DND-41 (cell line): ENCODE results near the gene ARHGAP35.

ENCODE experiments used
- EZH2 ChIP-seq: IDR thresholded peaks from 3 replicates; pipeline ENCODE4 v1.6.1; 2012; ENCODE audit warnings: borderline replicate concordance, low read depth, mild to moderate bottlenecking, moderate library complexity, low read length, inconsistent platforms; ENCODE audit not compliant: severe bottlenecking
- TF ChIP-seq, protein P1 (sequence below): IDR thresholded peaks from 2 replicates; pipeline ENCODE4 v1.5.1; 2012; ENCODE audit warnings: borderline replicate concordance, low read length, moderate library complexity, mild to moderate bottlenecking; ENCODE audit not compliant: poor library complexity, severe bottlenecking; ENCODE audit errors: extremely low read depth

DNA sequence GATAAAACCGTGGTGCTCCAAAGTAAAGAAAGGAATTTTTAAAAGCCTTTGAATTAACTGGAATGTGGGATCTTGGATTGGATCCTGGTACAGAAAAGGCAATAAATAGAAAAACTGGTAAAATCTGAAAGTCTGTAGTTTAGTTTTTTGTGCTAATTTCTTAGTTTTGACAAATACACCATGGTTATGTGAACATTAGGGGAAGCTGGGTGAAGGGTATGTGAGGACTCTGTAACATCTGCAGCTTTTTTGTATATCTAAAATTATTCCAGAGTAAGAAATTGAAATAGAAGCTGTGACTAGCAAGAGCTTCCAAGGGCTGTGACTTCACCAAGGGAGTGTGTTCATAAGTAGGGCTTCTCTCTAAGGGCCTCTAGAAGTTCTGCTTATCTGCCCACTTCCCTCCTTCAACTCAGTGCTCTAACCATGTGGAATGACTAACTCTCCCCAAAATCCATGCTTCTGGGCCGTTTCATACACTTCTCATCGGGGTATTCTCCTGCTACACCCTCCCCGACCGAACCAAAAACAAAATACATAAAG lies 26.5 kb downstream of the ARHGAP35 start:
- TF ChIP-seq, protein P1, sequence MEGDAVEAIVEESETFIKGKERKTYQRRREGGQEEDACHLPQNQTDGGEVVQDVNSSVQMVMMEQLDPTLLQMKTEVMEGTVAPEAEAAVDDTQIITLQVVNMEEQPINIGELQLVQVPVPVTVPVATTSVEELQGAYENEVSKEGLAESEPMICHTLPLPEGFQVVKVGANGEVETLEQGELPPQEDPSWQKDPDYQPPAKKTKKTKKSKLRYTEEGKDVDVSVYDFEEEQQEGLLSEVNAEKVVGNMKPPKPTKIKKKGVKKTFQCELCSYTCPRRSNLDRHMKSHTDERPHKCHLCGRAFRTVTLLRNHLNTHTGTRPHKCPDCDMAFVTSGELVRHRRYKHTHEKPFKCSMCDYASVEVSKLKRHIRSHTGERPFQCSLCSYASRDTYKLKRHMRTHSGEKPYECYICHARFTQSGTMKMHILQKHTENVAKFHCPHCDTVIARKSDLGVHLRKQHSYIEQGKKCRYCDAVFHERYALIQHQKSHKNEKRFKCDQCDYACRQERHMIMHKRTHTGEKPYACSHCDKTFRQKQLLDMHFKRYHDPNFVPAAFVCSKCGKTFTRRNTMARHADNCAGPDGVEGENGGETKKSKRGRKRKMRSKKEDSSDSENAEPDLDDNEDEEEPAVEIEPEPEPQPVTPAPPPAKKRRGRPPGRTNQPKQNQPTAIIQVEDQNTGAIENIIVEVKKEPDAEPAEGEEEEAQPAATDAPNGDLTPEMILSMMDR, result no peak
- no peak for TF ChIP-seq EZH2
